Measurements from ENCODE around the gene RAPGEF4.

The RAPGEF4 gene

GRCh38 chr2:172775319-172775718 is 39.7 kb downstream of the RAPGEF4 start:
- TF ChIP-seq SIN3A (IDR thresholded peaks at IDR 0.05; ENCODE audit: borderline replicate concordance, insufficient read depth, low read length) (no peak), TAF1 (IDR thresholded peaks at IDR 0.05; ENCODE audit: borderline replicate concordance, insufficient read depth, low read length) (no peak), FOXP2 (optimal IDR thresholded peaks at IDR 0.05; ENCODE audit: borderline replicate concordance, extremely low read depth, extremely low read length, insufficient read depth) (no peak), POLR2AphosphoS5 (IDR thresholded peaks at IDR 0.05; ENCODE audit: low read depth, low read length) (no peak)
- TF ChIP-seq, protein P1, sequence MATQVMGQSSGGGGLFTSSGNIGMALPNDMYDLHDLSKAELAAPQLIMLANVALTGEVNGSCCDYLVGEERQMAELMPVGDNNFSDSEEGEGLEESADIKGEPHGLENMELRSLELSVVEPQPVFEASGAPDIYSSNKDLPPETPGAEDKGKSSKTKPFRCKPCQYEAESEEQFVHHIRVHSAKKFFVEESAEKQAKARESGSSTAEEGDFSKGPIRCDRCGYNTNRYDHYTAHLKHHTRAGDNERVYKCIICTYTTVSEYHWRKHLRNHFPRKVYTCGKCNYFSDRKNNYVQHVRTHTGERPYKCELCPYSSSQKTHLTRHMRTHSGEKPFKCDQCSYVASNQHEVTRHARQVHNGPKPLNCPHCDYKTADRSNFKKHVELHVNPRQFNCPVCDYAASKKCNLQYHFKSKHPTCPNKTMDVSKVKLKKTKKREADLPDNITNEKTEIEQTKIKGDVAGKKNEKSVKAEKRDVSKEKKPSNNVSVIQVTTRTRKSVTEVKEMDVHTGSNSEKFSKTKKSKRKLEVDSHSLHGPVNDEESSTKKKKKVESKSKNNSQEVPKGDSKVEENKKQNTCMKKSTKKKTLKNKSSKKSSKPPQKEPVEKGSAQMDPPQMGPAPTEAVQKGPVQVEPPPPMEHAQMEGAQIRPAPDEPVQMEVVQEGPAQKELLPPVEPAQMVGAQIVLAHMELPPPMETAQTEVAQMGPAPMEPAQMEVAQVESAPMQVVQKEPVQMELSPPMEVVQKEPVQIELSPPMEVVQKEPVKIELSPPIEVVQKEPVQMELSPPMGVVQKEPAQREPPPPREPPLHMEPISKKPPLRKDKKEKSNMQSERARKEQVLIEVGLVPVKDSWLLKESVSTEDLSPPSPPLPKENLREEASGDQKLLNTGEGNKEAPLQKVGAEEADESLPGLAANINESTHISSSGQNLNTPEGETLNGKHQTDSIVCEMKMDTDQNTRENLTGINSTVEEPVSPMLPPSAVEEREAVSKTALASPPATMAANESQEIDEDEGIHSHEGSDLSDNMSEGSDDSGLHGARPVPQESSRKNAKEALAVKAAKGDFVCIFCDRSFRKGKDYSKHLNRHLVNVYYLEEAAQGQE (IDR thresholded peaks at IDR 0.05; ENCODE audit: insufficient read depth in 1 of 2, low read depth in 2 of 2, low read length in 2 of 2) = no peak

- TF ChIP-seq, protein P1 (IDR thresholded peaks at IDR 0.05; ENCODE audit: insufficient read depth in 1 of 2, low read depth in 2 of 2, low read length in 2 of 2) = no peak
- TF ChIP-seq TAF1 (IDR thresholded peaks at IDR 0.05; ENCODE audit: borderline replicate concordance, insufficient read depth, low read length) = no peak
- no peak for TF ChIP-seq FOXP2 (optimal IDR thresholded peaks at IDR 0.05; ENCODE audit: borderline replicate concordance, extremely low read depth, extremely low read length, insufficient read depth)
- TF ChIP-seq POLR2AphosphoS5 (IDR thresholded peaks at IDR 0.05; ENCODE audit: low read depth, low read length) = no peak
- TF ChIP-seq SIN3A (IDR thresholded peaks at IDR 0.05; ENCODE audit: borderline replicate concordance, insufficient read depth, low read length) = no peak
Observed at GRCh38 chr2:172777431-172777830, 41.8 kb downstream of the RAPGEF4 start.

DNA sequence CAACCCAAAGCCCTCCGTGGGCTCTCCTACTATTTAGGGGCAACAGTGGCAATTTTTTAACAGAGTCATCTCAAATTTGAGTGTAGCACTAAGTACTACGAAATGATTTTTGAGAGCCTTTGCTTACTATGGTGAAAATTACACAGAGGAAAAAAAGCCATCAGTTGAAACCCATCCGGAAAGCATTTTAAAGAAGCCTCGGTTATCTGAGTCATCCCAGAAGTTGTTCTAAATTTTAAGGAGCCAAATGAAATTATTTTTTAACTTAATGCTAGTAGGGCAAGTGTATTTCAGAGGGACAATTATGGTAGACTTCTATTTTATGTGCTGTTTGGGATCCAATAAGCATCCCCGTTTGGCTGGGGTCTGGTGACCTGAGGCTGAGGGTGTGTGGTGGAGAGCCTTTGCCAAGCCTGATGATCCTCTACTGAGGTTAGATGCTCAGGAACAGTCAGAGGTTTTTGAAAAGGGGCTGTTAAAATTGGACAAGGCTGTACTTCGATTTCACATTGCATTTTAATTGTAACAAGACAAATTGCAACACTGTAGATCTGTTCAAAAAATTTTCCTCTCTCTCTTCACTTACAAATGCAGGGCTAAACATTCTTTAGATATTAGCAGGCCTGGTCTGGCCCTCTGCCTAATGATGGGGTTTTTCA is 47.0 kb downstream of the RAPGEF4 start:
- TF ChIP-seq, protein P1 (IDR thresholded peaks at IDR 0.05; ENCODE audit: insufficient read depth in 1 of 2, low read depth in 2 of 2, low read length in 2 of 2) = no peak
- TF ChIP-seq POLR2AphosphoS5 (IDR thresholded peaks at IDR 0.05; ENCODE audit: low read depth, low read length) (no peak), SIN3A (IDR thresholded peaks at IDR 0.05; ENCODE audit: borderline replicate concordance, insufficient read depth, low read length) (no peak), TAF1 (IDR thresholded peaks at IDR 0.05; ENCODE audit: borderline replicate concordance, insufficient read depth, low read length) (no peak), FOXP2 (optimal IDR thresholded peaks at IDR 0.05; ENCODE audit: borderline replicate concordance, extremely low read depth, extremely low read length, insufficient read depth) (no peak)

- TF ChIP-seq POLR2AphosphoS5 (IDR thresholded peaks at IDR 0.05; ENCODE audit: low read depth, low read length) = no peak
- TF ChIP-seq TAF1 (IDR thresholded peaks at IDR 0.05; ENCODE audit: borderline replicate concordance, insufficient read depth, low read length) = no peak
- no peak for TF ChIP-seq SIN3A (IDR thresholded peaks at IDR 0.05; ENCODE audit: borderline replicate concordance, insufficient read depth, low read length)
- no peak for TF ChIP-seq FOXP2 (optimal IDR thresholded peaks at IDR 0.05; ENCODE audit: borderline replicate concordance, extremely low read depth, extremely low read length, insufficient read depth)
- TF ChIP-seq, protein P1 (IDR thresholded peaks at IDR 0.05; ENCODE audit: insufficient read depth in 1 of 2, low read depth in 2 of 2, low read length in 2 of 2) = no peak
Observed at GRCh38 chr2:172783165-172783898, 47.7 kb downstream of the RAPGEF4 start.
